Lower leg skin (tissue), 4 donors: ENCODE measurements around the gene COPZ1. TPM values are rescaled to one million over a fixed set of nuclear protein-coding genes. Genes with fewer than 3 reads are reported as not detected.

Source experiments
- DNase-seq, 2 donors: peaks; one replicate each; pipeline ENCODE4 v3.0.0-alpha.2; 2019; ENCODE audit warnings: low spot score in 2 of 2
- H3K4me3 ChIP-seq: fragments of 200-600 bp; sonication (generic); 2 replicates; pipeline ENCODE4 v1.5.1; 2017; ENCODE audit warnings: mild to moderate bottlenecking, low read depth; ENCODE audit not compliant: poor library complexity, severe bottlenecking
- POLR2A ChIP-seq, 2 donors: fragments of 450-650 bp; IDR thresholded peaks; one replicate each; pipeline ENCODE4 v1.6.1; 2016 to 2017; ENCODE audit warnings: antibody characterized with exemption in 2 of 2, mild to moderate bottlenecking in 1 of 2, moderate library complexity in 1 of 2
- WGBS, 2 donors: methylation state at CpG; one replicate each; pipeline ENCODE4 v1.1.5; 2018; 5-methylcytosine and 5-hydroxymethylcytosine counted together
- intact Hi-C: fragments of 100-400 bp; cut with DNase I; formaldehyde crosslinking; loops from one replicate; pipeline ENCODE4 v1.15.0; 2023; ENCODE audit warnings: low total_unique reads
- total RNA-seq, 4 donors: library from RNA; depleted of rRNA; stranded (reverse); fragments of >200 nt; gene quantifications; one replicate each; pipeline ENCODE4 v1.1.0, GENCODE V29; 2016
- TF ChIP-seq, protein P1 (sequence below), 3 donors: fragments of 450-650 bp; IDR thresholded peaks; one replicate each; pipeline ENCODE4 v1.5.1; 2016; ENCODE audit warnings: antibody characterized with exemption in 3 of 3, mild to moderate bottlenecking in 3 of 3, moderate library complexity in 2 of 3

Gene COPZ1
- total RNA-seq, 4 donors from 2014 or later, result 55.6 to 86.5 (median 69.4) TPM

DNA sequence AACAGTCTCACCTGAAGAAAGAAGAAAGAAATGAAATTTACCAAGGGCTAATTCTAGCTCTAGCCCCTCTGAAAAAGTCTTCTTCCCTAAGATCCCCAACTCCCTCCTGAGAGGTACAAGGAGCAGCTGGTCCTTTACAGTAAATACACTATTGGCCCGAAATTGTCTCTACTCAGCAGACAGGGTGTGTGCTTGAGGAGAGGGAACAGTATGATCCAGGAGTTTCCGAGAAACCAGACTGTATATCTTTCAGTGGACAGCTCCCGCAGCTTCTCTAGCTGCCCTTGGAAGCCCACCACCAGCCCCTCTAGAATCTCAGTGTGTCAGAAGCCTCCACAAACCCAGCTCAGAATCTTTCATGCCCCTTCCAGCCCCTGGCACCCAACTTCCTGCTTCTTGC lies 31.3 kb downstream of the COPZ1 start:
- intact Hi-C loops, result no loop called here
- 69 to 82% methylated on average over 3 of the region's 3 CpGs for WGBS, 2 donors
- TF ChIP-seq POLR2A (IDR thresholded peaks at IDR 0.05), result no peak
- TF ChIP-seq, protein P1, sequence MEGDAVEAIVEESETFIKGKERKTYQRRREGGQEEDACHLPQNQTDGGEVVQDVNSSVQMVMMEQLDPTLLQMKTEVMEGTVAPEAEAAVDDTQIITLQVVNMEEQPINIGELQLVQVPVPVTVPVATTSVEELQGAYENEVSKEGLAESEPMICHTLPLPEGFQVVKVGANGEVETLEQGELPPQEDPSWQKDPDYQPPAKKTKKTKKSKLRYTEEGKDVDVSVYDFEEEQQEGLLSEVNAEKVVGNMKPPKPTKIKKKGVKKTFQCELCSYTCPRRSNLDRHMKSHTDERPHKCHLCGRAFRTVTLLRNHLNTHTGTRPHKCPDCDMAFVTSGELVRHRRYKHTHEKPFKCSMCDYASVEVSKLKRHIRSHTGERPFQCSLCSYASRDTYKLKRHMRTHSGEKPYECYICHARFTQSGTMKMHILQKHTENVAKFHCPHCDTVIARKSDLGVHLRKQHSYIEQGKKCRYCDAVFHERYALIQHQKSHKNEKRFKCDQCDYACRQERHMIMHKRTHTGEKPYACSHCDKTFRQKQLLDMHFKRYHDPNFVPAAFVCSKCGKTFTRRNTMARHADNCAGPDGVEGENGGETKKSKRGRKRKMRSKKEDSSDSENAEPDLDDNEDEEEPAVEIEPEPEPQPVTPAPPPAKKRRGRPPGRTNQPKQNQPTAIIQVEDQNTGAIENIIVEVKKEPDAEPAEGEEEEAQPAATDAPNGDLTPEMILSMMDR (IDR thresholded peaks at IDR 0.05), result no peak
- H3K4me3 ChIP-seq, result no peak overlapping the region
- no peak for DNase-seq

DNA sequence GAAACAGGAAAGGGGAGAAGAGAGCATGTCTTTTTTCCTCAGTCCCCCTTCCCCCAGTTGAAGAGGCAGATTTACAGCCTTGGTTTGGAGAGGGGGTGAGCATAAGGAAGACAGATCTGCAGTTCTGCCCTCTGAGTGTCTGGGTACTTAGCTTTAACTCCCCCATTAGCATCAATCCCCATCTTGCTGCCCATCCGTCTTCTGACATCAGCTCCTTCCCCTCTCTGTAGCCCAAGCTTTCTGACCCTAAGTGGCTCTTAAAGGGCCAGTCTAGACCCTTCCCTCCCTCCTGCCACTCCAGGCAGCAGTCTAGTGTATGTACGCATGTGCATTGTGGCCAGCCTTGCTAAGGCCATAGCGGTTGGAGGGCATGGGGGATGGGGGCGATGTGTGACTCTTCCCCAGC lies 32.0 kb downstream of the COPZ1 start:
- DNase-seq, result no peak
- no peak overlapping the region for H3K4me3 ChIP-seq
- TF ChIP-seq, protein P1 (IDR thresholded peaks at IDR 0.05), result no peak
- no peak for TF ChIP-seq POLR2A (IDR thresholded peaks at IDR 0.05)
- intact Hi-C loops, result no loop called here
- WGBS, 2 donors, result 89 to 94% methylated on average over 4 of the region's 4 CpGs

DNA sequence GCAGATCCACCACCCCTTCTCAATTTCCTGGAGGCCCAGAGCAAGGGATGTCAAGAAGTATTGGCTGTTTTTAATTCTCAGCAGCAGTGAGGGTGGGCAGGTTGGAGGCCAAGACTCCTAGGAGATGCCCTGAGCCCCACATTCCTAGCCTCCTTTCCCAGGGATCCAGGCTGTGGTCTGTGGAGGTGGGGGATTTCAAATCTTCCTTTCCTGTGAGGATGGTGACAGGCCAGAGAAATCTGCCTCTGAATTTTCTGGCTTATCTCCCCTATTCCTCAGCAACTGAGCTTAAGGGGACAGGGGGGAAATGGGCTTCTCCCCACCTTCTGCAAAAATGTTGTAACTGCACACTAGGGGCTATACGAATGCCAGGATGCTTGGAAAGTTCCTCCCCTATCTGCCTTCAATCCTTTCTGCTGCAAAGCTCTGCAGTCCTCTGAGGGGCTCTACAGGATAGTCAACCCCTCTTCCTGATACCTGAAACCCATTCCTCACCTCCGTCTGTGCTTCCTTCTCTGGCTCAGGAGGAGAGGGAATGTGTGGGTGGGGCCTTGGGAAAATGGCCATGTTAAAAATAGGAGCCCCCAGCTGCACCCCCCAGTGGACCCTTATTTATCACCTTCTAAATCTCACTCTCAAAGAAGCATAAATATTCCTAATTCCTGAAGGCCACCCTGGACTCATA lies 32.7 kb downstream of the COPZ1 start:
- TF ChIP-seq, protein P1 (IDR thresholded peaks at IDR 0.05), result no peak
- no peak for TF ChIP-seq POLR2A (IDR thresholded peaks at IDR 0.05)
- 54 to 57% methylated on average over 2 of the region's 2 CpGs for WGBS, 2 donors
- intact Hi-C loops, result no loop called here
- DNase-seq, result no peak
- no peak overlapping the region for H3K4me3 ChIP-seq

DNA sequence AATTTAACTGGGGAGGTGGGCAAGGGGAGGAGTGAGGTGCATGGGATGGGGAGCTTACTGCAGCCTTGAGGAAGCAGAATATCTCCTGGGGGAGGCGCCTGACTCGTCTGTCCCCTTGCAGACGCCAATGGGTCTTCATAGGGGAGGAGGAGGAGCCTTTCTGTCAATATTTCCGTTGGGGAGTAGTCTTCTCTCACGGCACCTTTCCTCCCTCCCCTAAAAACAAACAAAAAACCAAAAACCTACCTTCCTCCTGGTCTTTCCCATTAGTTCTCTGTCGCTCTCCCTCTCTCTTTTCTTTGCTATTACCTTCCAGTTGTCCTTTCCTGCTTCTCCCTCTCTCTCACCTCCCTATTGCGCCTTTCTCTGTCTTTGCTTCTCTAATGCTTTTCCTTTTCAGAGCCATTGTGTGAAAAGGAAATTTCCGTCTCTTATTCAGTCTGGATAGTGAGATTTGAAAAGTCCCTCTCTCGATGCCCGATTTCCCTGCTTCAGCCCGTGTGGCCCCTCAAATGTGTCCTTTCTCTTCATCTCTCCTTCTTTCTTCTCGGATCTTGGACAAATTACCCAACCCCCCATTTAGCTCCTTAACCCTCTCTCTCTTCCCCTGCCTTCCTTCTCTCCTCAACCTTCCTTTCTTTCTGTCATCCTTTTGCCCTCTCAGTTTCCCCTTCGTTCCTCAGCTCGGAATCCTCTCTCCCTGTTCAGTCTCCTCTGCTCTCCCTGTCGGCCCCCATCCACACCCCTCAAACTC lies 33.4 kb downstream of the COPZ1 start:
- H3K4me3 ChIP-seq, result peak overlapping the region; percentile 70
- WGBS, 2 donors, result 8 to 11% methylated on average over 15 of the region's 15 CpGs
- no peak for DNase-seq
- intact Hi-C loops, result no loop called here
- no peak for TF ChIP-seq POLR2A (IDR thresholded peaks at IDR 0.05)
- TF ChIP-seq, protein P1 (IDR thresholded peaks at IDR 0.05), result no peak

DNA sequence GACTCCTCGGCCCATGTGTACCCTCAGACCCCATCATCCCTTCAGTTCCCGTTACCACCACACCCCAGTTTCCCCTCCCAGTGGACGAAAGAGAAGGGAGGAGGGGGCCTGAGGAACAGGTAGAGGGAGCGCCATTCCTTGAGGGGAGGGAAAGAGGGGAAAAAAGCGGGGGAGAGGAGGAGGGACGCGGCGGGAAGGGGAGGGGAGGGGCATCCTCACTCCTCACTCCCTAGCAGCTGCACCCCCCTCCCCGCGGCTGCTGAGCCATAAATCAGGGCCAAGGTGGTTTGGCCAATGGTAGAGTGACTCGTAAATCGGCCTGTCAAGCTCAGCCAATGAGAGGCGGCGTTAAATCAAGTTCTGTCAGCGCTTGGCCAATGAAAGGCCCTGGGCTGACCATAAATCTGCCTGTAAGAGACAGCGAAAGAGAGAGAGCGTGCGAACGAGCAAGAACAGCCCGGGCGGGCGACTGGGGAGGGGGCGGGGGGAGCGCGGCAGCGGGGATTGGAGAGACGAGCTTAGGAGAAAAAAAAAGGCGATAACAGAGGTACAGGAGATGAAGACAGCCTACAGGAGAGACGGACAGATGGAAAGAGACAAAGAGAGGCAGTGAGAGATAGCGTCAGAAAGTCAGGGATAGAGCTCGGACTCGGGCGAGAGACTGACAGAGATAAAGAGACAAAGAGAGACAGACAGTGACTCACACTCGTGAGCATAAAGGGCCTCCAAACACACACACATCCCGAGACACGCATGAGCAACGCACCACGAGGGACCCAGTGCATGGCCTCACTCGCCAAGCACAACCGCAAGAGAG lies 34.2 kb downstream of the COPZ1 start:
- TF ChIP-seq POLR2A (IDR thresholded peaks at IDR 0.05), result no peak
- WGBS, 2 donors, result 0 to 1% methylated on average over 40 of the region's 40 CpGs
- intact Hi-C loops, result no loop called here
- peak overlapping the region; percentile 70 for H3K4me3 ChIP-seq
- peak; percentile 98 to 99 for DNase-seq
